NCI-H2227 (cell line): ENCODE measurements around the gene PCDHGC3.
"Not testable (repeated sequence)": the region's sequence is repeated elsewhere in the genome, so short reads cannot be mapped to it uniquely, and the experiment has no call there.

Source experiments
- DNase-seq: peaks from one replicate; lab custom pipeline; 2025; ENCODE audit not compliant: unreplicated experiment; lab: John Stamatoyannopoulos, UW

The PCDHGC3 gene

GRCh38 chr5:141475625-141476131 lies at the start of gene PCDHGC3:
TSS of gene PCDHGC3 (plus strand) at chr5:141475966. CDS start at chr5:141476117, 151 bp downstream.
- peak; percentile 87 for DNase-seq

DNA sequence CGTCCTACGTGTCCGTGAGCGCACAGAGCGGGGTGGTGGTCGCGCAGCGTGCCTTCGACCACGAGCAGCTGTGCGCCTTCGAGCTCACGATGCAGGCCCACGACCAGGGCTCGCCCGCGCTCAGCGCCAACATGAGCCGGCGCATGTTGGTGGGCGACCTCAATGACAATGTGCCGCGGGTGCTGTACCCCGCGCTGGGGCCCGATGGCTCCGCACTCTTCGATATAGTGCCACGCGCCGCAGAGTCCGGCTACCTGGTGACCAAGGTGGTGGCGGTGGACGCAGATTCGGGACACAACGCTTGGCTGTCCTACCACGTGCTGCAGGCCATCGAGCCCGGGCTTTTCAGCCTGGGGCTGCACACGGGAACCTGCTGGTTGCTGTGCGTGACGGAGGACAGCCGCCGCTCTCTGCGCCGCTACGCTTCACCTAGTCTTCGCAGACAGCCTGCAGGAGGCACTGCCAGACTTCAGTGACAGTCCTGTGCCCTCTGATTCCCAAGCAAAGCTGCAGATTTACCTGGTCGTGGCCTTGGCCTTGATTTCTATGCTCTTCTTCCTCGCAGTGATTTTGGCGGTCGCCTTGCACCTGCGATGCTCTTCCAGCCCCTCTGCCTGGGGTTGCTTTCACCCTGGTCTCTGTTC lies 47.9 kb upstream of the PCDHGC3 start:
- no peak for DNase-seq

- DNase-seq = no peak
These were observed 45.2 kb upstream of the PCDHGC3 start, which contains the start of gene PCDHGA12 for GRCh38 chr5:141430332-141431113. TSS of gene PCDHGA12 (plus strand) at chr5:141430507. CDS start at chr5:141430760, 253 bp downstream.

- no peak for DNase-seq
These were observed 44.5 kb upstream of the PCDHGC3 start for GRCh38 chr5:141431286-141431685.

DNA sequence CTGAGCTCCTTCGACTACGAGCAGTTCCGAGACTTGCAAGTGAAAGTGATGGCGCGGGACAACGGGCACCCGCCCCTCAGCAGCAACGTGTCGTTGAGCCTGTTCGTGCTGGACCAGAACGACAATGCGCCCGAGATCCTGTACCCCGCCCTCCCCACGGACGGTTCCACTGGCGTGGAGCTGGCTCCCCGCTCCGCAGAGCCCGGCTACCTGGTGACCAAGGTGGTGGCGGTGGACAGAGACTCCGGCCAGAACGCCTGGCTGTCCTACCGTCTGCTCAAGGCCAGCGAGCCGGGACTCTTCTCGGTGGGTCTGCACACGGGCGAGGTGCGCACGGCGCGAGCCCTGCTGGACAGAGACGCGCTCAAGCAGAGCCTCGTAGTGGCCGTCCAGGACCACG lies 43.5 kb upstream of the PCDHGC3 start:
- DNase-seq = not testable (repeated sequence)

DNA sequence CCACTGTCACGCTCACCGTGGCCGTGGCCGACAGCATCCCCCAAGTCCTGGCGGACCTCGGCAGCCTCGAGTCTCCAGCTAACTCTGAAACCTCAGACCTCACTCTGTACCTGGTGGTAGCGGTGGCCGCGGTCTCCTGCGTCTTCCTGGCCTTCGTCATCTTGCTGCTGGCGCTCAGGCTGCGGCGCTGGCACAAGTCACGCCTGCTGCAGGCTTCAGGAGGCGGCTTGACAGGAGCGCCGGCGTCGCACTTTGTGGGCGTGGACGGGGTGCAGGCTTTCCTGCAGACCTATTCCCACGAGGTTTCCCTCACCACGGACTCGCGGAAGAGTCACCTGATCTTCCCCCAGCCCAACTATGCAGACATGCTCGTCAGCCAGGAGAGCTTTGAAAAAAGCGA lies 43.0 kb upstream of the PCDHGC3 start:
- DNase-seq = not testable (repeated sequence)

GRCh38 chr5:141434006-141434405 lies 41.8 kb upstream of the PCDHGC3 start:
- DNase-seq = no peak

GRCh38 chr5:141437221-141437620 lies 38.5 kb upstream of the PCDHGC3 start:
- no peak for DNase-seq

- DNase-seq = no peak
These were observed 36.2 kb upstream of the PCDHGC3 start for GRCh38 chr5:141439411-141440141.

GRCh38 chr5:141440341-141440740 lies 35.4 kb upstream of the PCDHGC3 start:
- no peak for DNase-seq

- no peak for DNase-seq
These were observed 34.1 kb upstream of the PCDHGC3 start for GRCh38 chr5:141441571-141442170.

- DNase-seq = no peak
These were observed 10.4 kb upstream of the PCDHGC3 start for GRCh38 chr5:141465351-141465750.

- peak; percentile 76 for DNase-seq
These were observed 556 bp downstream of the PCDHGC3 start for GRCh38 chr5:141476132-141476911.

- DNase-seq = no peak
These were observed 1.3 kb downstream of the PCDHGC3 start for GRCh38 chr5:141477044-141477575.

DNA sequence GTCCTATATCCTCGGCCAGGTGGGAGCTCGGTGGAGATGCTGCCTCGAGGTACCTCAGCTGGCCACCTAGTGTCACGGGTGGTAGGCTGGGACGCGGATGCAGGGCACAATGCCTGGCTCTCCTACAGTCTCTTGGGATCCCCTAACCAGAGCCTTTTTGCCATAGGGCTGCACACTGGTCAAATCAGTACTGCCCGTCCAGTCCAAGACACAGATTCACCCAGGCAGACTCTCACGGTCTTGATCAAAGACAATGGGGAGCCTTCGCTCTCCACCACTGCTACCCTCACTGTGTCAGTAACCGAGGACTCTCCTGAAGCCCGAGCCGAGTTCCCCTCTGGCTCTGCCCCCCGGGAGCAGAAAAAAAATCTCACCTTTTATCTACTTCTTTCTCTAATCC lies 2.0 kb downstream of the PCDHGC3 start:
- no peak for DNase-seq

DNA sequence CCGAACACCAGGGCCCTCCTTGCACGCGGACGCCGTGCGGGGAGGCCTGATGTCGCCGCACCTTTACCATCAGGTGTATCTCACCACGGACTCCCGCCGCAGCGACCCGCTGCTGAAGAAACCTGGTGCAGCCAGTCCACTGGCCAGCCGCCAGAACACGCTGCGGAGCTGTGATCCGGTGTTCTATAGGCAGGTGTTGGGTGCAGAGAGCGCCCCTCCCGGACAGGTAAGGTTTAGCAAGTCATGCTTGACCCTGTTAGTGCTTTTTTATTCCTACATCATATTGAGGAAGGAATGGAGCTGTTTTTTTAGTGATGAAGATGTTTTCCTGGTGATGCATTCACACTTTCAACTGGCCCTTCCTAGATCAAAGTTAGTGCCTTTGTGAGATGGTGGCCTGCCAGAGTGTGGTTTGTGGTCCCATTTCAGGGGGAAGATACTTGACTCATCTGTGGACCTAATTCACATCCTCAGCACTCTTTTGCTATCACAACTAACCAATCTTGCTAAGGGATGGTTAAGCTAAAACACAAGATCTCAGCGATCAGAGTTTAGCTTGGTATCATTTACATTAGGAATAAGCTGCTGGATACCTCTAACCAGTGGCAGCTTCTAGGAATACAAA lies 2.7 kb downstream of the PCDHGC3 start:
- DNase-seq = no peak

- DNase-seq = no peak
These were observed 4.0 kb downstream of the PCDHGC3 start for GRCh38 chr5:141479776-141480175.

- no peak for DNase-seq
These were observed 8.1 kb downstream of the PCDHGC3 start for GRCh38 chr5:141483902-141484301.

GRCh38 chr5:141484310-141484640 lies 8.5 kb downstream of the PCDHGC3 start:
- DNase-seq = no peak
